Right kidney (tissue), 1 donor: Measurements from ENCODE around the gene PIGR.
"Not testable (repeated sequence)": the region's sequence is repeated elsewhere in the genome, so short reads cannot be mapped to it uniquely, and the experiment has no call there.

Experiments
- DNase-seq: peaks from one replicate; pipeline ENCODE4 v3.0.0-alpha.2; 2016

Gene PIGR

GRCh38 chr1:206933333-206933945, 12.8 kb downstream of the PIGR start:
- DNase-seq = no peak

GRCh38 chr1:206932177-206932576, 14.1 kb downstream of the PIGR start:
- DNase-seq = no peak

- DNase-seq = no peak
Measured at GRCh38 chr1:206931709-206932108, 14.6 kb downstream of the PIGR start.

- DNase-seq = no peak
Measured at GRCh38 chr1:206930210-206930798, 16.0 kb downstream of the PIGR start.

- no peak for DNase-seq
Measured at GRCh38 chr1:206929524-206929923, 16.7 kb downstream of the PIGR start.

- no peak for DNase-seq
Measured at GRCh38 chr1:206926286-206926685, 20.0 kb downstream of the PIGR start.

- DNase-seq = no peak
Measured at GRCh38 chr1:206925106-206925736, 21.0 kb downstream of the PIGR start.

- DNase-seq = no peak
Measured at GRCh38 chr1:206924592-206925105, 21.6 kb downstream of the PIGR start.

- DNase-seq = not testable (repeated sequence)
Measured at GRCh38 chr1:206923961-206924557, 22.2 kb downstream of the PIGR start.

GRCh38 chr1:206923009-206923960, 23.0 kb downstream of the PIGR start:
- DNase-seq = no peak

GRCh38 chr1:206922524-206922923, 23.7 kb downstream of the PIGR start:
- DNase-seq = no peak

- DNase-seq = no peak
Measured at GRCh38 chr1:206921772-206922265, 24.4 kb downstream of the PIGR start, which contains the start of gene FCMR. TSS of gene FCMR (minus strand) at chr1:206921941. CDS start at chr1:206921854, 87 bp downstream.

- no peak for DNase-seq
Measured at GRCh38 chr1:206918076-206918475, 28.2 kb downstream of the PIGR start.

GRCh38 chr1:206916000-206916709, 30.1 kb downstream of the PIGR start:
- DNase-seq = no peak

GRCh38 chr1:206915030-206915735, 31.1 kb downstream of the PIGR start:
- DNase-seq = no peak

- no peak for DNase-seq
Measured at GRCh38 chr1:206913766-206914537, 32.3 kb downstream of the PIGR start.

- peak; percentile 44 for DNase-seq
Measured at GRCh38 chr1:206912445-206913095, 33.7 kb downstream of the PIGR start.

- DNase-seq = no peak
Measured at GRCh38 chr1:206911064-206911663, 35.1 kb downstream of the PIGR start.

- DNase-seq = no peak
Measured at GRCh38 chr1:206909883-206910318, 36.4 kb downstream of the PIGR start.
